OCI-LY3 (cell line): ENCODE measurements around the gene LBR.

ENCODE experiments used
- CTCF ChIP-seq: fragments of 200-600, 300-600 bp; sonication (generic); IDR thresholded peaks from 2 replicates; pipeline ENCODE4 v1.5.1; 2014; ENCODE audit warnings: antibody characterized with exemption, low read length, low read depth
- EZH2phosphoT487 ChIP-seq: fragments of 200-600 bp; shearing (Covaris generic); IDR thresholded peaks from 2 replicates; pipeline ENCODE4 v1.6.1; 2018; ENCODE audit warnings: antibody characterized with exemption, mixed run types, low read depth

DNA sequence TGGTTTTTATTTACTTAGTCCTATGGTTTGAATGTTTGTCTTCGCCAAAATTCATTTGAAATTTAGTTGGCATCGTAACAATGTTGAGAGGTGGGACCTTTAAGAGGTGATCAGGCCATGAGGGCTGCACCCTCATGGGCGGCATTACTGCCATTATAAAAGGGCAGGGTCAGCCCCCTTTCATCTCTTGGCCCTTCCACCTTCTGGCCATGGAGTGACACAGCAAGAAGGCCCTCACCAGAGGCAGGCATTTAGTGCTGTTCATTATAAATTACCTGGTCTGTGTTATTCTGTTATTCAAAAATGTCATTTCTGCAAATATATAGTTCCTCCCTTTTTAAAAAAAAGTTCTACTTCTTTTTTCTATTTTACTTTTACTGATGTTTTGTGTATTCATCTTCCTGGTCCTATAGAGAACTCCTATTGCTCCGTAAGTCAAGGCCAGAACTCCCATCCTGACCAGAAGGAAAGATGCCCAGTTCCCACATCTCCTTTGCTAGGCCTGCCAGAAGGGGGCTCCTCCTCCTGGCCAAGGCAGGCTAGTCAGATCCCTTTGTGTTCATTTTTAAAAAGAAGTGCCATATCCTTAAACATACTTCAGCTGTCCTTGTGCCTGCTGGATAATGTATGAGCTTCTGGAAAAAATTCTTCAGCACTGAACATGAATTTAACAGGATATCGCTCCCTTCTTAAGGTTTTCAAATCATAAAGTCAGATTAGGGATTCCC is 10.0 kb upstream of the LBR start:
- TF ChIP-seq CTCF (peak; percentile 56), EZH2phosphoT487 (no peak)
